A549 (cell line): ENCODE data around the gene UCN.

Experiments
- CEBPB ChIP-seq, 2 experiments: fragments of >200 bp in 1 of 2; sonication (Bioruptor Twin) in 1 of 2; formaldehyde crosslinking in 1 of 2; IDR thresholded peaks; 2 replicates each; pipeline ENCODE4 v1.6.1; 2012 to 2016
- KDM1A ChIP-seq: fragments of 200-600 bp; sonication (generic); IDR thresholded peaks from 2 replicates; pipeline ENCODE4 v1.6.1; 2016; ENCODE audit warnings: low read depth, mild to moderate bottlenecking
- RAD21 ChIP-seq, 2 experiments: fragments of >200 bp in 1 of 2; sonication (Bioruptor Twin) in 1 of 2; formaldehyde crosslinking in 1 of 2; IDR thresholded peaks in 1 of 2; conservative IDR thresholded peaks in 1 of 2; 2 replicates in 1 of 2; 3 replicates in 1 of 2; pipeline ENCODE4 v1.6.1; 2012 to 2018; ENCODE audit warnings: inconsistent platforms in 1 of 2
- RARB ChIP-seq: fragments of 250-450 bp; sonication (Bioruptor Pico); IDR thresholded peaks from 2 replicates; pipeline ENCODE4 v1.8.0; 2021; ENCODE audit warnings: mild to moderate bottlenecking, moderate library complexity
- TF ChIP-seq, protein P1 (sequence below): fragments of 200-600 bp; sonication (generic); IDR thresholded peaks from 2 replicates; pipeline ENCODE4 v1.6.1; 2016; ENCODE audit warnings: antibody characterized with exemption, mild to moderate bottlenecking, moderate library complexity
- TF ChIP-seq, protein P2 (sequence below): fragments of >200 bp; sonication (Bioruptor Twin); formaldehyde crosslinking; IDR thresholded peaks from 3 replicates; pipeline ENCODE4 v1.5.1; 2016

DNA sequence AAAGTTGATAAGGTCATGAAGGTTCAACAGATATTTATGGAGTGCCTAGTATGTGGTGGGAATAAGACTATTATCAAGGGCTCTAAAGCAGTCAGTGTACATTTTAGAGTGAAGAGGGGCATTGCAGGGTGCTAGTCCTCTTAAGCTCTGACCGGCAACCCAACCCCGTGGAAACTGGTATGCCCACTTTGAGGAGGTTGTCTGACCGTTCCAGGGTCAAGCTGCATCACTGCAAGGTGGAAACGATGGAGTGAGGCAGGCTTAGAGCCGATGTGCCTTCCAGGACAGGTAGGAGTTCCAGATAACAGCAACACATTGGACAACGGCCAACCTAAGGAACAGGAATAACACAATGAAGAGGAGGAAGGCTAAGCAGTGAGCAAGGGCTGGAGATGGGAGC lies 1.4 kb upstream of the UCN start:
- TF ChIP-seq RAD21 (conservative IDR thresholded peaks at IDR 0.05 in 1 of 2, IDR thresholded peaks at IDR 0.05 in 1 of 2), result no peak
- TF ChIP-seq RARB (CRISPR knock-in tag), result no peak
- TF ChIP-seq CEBPB (IDR thresholded peaks at IDR 0.05), result no peak
- TF ChIP-seq, protein P1, sequence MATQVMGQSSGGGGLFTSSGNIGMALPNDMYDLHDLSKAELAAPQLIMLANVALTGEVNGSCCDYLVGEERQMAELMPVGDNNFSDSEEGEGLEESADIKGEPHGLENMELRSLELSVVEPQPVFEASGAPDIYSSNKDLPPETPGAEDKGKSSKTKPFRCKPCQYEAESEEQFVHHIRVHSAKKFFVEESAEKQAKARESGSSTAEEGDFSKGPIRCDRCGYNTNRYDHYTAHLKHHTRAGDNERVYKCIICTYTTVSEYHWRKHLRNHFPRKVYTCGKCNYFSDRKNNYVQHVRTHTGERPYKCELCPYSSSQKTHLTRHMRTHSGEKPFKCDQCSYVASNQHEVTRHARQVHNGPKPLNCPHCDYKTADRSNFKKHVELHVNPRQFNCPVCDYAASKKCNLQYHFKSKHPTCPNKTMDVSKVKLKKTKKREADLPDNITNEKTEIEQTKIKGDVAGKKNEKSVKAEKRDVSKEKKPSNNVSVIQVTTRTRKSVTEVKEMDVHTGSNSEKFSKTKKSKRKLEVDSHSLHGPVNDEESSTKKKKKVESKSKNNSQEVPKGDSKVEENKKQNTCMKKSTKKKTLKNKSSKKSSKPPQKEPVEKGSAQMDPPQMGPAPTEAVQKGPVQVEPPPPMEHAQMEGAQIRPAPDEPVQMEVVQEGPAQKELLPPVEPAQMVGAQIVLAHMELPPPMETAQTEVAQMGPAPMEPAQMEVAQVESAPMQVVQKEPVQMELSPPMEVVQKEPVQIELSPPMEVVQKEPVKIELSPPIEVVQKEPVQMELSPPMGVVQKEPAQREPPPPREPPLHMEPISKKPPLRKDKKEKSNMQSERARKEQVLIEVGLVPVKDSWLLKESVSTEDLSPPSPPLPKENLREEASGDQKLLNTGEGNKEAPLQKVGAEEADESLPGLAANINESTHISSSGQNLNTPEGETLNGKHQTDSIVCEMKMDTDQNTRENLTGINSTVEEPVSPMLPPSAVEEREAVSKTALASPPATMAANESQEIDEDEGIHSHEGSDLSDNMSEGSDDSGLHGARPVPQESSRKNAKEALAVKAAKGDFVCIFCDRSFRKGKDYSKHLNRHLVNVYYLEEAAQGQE, result no peak
- TF ChIP-seq KDM1A, result no peak
- TF ChIP-seq, protein P2, sequence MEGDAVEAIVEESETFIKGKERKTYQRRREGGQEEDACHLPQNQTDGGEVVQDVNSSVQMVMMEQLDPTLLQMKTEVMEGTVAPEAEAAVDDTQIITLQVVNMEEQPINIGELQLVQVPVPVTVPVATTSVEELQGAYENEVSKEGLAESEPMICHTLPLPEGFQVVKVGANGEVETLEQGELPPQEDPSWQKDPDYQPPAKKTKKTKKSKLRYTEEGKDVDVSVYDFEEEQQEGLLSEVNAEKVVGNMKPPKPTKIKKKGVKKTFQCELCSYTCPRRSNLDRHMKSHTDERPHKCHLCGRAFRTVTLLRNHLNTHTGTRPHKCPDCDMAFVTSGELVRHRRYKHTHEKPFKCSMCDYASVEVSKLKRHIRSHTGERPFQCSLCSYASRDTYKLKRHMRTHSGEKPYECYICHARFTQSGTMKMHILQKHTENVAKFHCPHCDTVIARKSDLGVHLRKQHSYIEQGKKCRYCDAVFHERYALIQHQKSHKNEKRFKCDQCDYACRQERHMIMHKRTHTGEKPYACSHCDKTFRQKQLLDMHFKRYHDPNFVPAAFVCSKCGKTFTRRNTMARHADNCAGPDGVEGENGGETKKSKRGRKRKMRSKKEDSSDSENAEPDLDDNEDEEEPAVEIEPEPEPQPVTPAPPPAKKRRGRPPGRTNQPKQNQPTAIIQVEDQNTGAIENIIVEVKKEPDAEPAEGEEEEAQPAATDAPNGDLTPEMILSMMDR, result no peak
